ENCODE data around the gene ATOSA.

ATOSA gene

DNA sequence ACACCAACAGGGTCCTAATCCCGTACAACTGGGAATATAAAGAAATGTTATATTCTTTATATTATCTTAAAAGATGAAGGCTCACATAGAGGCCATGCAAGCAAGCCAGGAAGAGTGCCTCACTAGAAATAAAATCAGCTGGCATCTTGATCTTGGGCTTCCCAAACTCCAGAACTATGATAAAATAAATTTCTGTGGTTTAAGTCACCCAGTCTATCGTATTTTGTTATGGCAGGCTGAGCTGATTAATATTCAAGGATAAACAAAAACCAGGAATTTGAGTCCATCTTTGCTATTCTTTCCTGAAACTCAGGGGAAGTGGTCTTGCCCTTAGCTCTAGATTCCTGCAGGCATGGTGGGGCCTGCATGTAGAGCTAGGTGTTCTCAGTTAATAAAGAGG, 42.7 kb downstream of the ATOSA start:
- ChIA-PET POLR2A (ENCODE audit: low non-redundant PET) (no interaction called here), CTCF (interaction anchor here (0.6 kb wide), 1 partner anchor 11 kb away, joined by 3 read pairs; no protein-coding TSS in a partner anchor)
- TF ChIP-seq, protein P1, sequence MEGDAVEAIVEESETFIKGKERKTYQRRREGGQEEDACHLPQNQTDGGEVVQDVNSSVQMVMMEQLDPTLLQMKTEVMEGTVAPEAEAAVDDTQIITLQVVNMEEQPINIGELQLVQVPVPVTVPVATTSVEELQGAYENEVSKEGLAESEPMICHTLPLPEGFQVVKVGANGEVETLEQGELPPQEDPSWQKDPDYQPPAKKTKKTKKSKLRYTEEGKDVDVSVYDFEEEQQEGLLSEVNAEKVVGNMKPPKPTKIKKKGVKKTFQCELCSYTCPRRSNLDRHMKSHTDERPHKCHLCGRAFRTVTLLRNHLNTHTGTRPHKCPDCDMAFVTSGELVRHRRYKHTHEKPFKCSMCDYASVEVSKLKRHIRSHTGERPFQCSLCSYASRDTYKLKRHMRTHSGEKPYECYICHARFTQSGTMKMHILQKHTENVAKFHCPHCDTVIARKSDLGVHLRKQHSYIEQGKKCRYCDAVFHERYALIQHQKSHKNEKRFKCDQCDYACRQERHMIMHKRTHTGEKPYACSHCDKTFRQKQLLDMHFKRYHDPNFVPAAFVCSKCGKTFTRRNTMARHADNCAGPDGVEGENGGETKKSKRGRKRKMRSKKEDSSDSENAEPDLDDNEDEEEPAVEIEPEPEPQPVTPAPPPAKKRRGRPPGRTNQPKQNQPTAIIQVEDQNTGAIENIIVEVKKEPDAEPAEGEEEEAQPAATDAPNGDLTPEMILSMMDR (conservative IDR thresholded peaks at IDR 0.05; ENCODE audit: low read depth), result no peak
- no peak overlapping the region for H3K27ac ChIP-seq
- DNase-seq (ENCODE audit: low spot score), result no peak

GRCh38 chr15:52635908-52636307, 43.3 kb downstream of the ATOSA start:
- CTCF ChIA-PET, result no interaction called here
- H3K27ac ChIP-seq, result no peak overlapping the region
- POLR2A ChIA-PET (ENCODE audit: low non-redundant PET), result no interaction called here
- TF ChIP-seq, protein P1 (conservative IDR thresholded peaks at IDR 0.05; ENCODE audit: low read depth), result no peak
- no peak for DNase-seq (ENCODE audit: low spot score)
